GM18519 (cell line): ENCODE data around the gene PRND.
A peak's percentile ranks its signal among the peaks of the same experiment; 100 is the strongest.
"Not testable (repeated sequence)": the region's sequence is repeated elsewhere in the genome, so short reads cannot be mapped to it uniquely, and the experiment has no call there.

ENCODE experiments used
- ATAC-seq: cut with Tn5 transposase; IDR thresholded peaks from one replicate; pipeline ENCODE4 v1.9.1; 2021; ENCODE audit warnings: mild to moderate bottlenecking, moderate library complexity; ENCODE audit not compliant: unreplicated experiment, low FRiP score

The PRND gene

GRCh38 chr20:4708036-4708435 is 13.7 kb upstream of the PRND start:
- ATAC-seq, result no peak

- ATAC-seq, result no peak
Observed at GRCh38 chr20:4708856-4709255, 12.9 kb upstream of the PRND start.

- no peak for ATAC-seq
Observed at GRCh38 chr20:4709261-4710105, 12.2 kb upstream of the PRND start.

GRCh38 chr20:4710106-4710475 is 11.6 kb upstream of the PRND start:
- no peak for ATAC-seq

GRCh38 chr20:4711511-4711910 is 10.2 kb upstream of the PRND start:
- ATAC-seq, result no peak

GRCh38 chr20:4713401-4713800 is 8.3 kb upstream of the PRND start:
- no peak for ATAC-seq

- ATAC-seq, result no peak
Observed at GRCh38 chr20:4714818-4715217, 6.9 kb upstream of the PRND start.

GRCh38 chr20:4717816-4718570 is 3.7 kb upstream of the PRND start:
- ATAC-seq, result no peak

GRCh38 chr20:4719190-4719589 is 2.5 kb upstream of the PRND start:
- ATAC-seq, result no peak

GRCh38 chr20:4720041-4720976 is 1.4 kb upstream of the PRND start:
- ATAC-seq, result peak; percentile 71

GRCh38 chr20:4720977-4721349 is 746 bp upstream of the PRND start:
- ATAC-seq, result no peak

GRCh38 chr20:4722571-4722970 is 862 bp downstream of the PRND start:
- ATAC-seq, result no peak

GRCh38 chr20:4722993-4723392 is 1.3 kb downstream of the PRND start:
- no peak for ATAC-seq

- not testable (repeated sequence) for ATAC-seq
Observed at GRCh38 chr20:4723553-4723952, 1.8 kb downstream of the PRND start.

- ATAC-seq, result no peak
Observed at GRCh38 chr20:4724459-4725262, 3.0 kb downstream of the PRND start.

- ATAC-seq, result no peak
Observed at GRCh38 chr20:4725263-4725550, 3.5 kb downstream of the PRND start.

GRCh38 chr20:4726710-4727397 is 5.1 kb downstream of the PRND start:
- no peak for ATAC-seq

- no peak for ATAC-seq
Observed at GRCh38 chr20:4728120-4728760, 6.5 kb downstream of the PRND start.

GRCh38 chr20:4729265-4729664 is 7.6 kb downstream of the PRND start:
- ATAC-seq, result no peak
